ENCODE measurements around the gene MCOLN2. TPM values are rescaled to one million over a fixed set of nuclear protein-coding genes. Genes with fewer than 3 reads are reported as not detected.

MCOLN2 gene
- total RNA-seq, 1 donor from 2014 or later = 1.6 TPM

- Histone ChIP-seq H3K27ac (ENCODE audit: low read depth, low read length) (no peak overlapping the region), H3K36me3 (ENCODE audit: insufficient read depth, low read length) (no peaks in the 10 kb centered on the region), H3K9me3 (ENCODE audit: insufficient read depth, low read depth, low read length) (no peaks in the 10 kb centered on the region), H3K9ac (ENCODE audit: low read length) (no peak overlapping the region), H3K4me2 (ENCODE audit: low read length) (no peak overlapping the region), H2AFZ (ENCODE audit: low read depth, low read length) (no peak overlapping the region), H3K27me3 (ENCODE audit: insufficient read depth, low read length) (no peaks in the 10 kb centered on the region), H4K20me1 (ENCODE audit: insufficient read depth, low read length) (no peaks in the 10 kb centered on the region), H3K4me1 (ENCODE audit: insufficient read depth, low read length) (no peaks in the 10 kb centered on the region), H3K4me3 (ENCODE audit: insufficient read depth, low read depth, low read length) (no peak overlapping the region), H3K79me2 (ENCODE audit: insufficient read depth, low read length) (no peaks in the 10 kb centered on the region)
- Mint-ChIP-seq H3K9me3 (ENCODE audit: unreplicated experiment) (peaks cover 4% of the 10 kb centered on the region), H3K27me3 (ENCODE audit: low read depth, unreplicated experiment) (peaks cover 1% of the 10 kb centered on the region), H3K27ac (ENCODE audit: unreplicated experiment) (no peak overlapping the region), H3K4me1 (ENCODE audit: low read depth, unreplicated experiment) (no peaks in the 10 kb centered on the region), H3K4me3 (ENCODE audit: unreplicated experiment) (no peak overlapping the region), H3K36me3 (ENCODE audit: low read depth, unreplicated experiment) (no peaks in the 10 kb centered on the region)
- FAIRE-seq (no peak), DNase-seq (ENCODE audit: low read depth) (no peak)
- TF ChIP-seq EZH2 (IDR thresholded peaks at IDR 0.05; ENCODE audit: insufficient read depth, low read length) (no peak), CTCF (IDR thresholded peaks at IDR 0.05; ENCODE audit: insufficient read depth, low read depth, low read length) (no peak)
Measured at GRCh38 chr1:84973498-84974334, 23.2 kb downstream of the MCOLN2 start.

- peak overlapping the region; percentile 26 for H3K4me2 ChIP-seq (ENCODE audit: low read length)
- H4K20me1 ChIP-seq (ENCODE audit: insufficient read depth, low read length) = no peaks in the 10 kb centered on the region
- H3K9me3 Mint-ChIP-seq (ENCODE audit: unreplicated experiment) = no peaks in the 10 kb centered on the region
- H3K27me3 ChIP-seq (ENCODE audit: insufficient read depth, low read length) = no peaks in the 10 kb centered on the region
- TF ChIP-seq EZH2 (IDR thresholded peaks at IDR 0.05; ENCODE audit: insufficient read depth, low read length) = no peak
- no peak for TF ChIP-seq CTCF (IDR thresholded peaks at IDR 0.05; ENCODE audit: insufficient read depth, low read depth, low read length)
- no peaks in the 10 kb centered on the region for H3K79me2 ChIP-seq (ENCODE audit: insufficient read depth, low read length)
- H3K4me3 ChIP-seq (ENCODE audit: insufficient read depth, low read depth, low read length) = no peak overlapping the region
- no peak overlapping the region for H3K27ac ChIP-seq (ENCODE audit: low read depth, low read length)
- H3K4me1 Mint-ChIP-seq (ENCODE audit: low read depth, unreplicated experiment) = no peaks in the 10 kb centered on the region
- H3K9ac ChIP-seq (ENCODE audit: low read length) = no peak overlapping the region
- no peak overlapping the region for H2AFZ ChIP-seq (ENCODE audit: low read depth, low read length)
- H3K27me3 Mint-ChIP-seq (ENCODE audit: low read depth, unreplicated experiment) = peaks cover 4% of the 10 kb centered on the region
- H3K36me3 Mint-ChIP-seq (ENCODE audit: low read depth, unreplicated experiment) = no peaks in the 10 kb centered on the region
- H3K36me3 ChIP-seq (ENCODE audit: insufficient read depth, low read length) = no peaks in the 10 kb centered on the region
- H3K4me1 ChIP-seq (ENCODE audit: insufficient read depth, low read length) = no peaks in the 10 kb centered on the region
- DNase-seq (ENCODE audit: low read depth) (no peak), FAIRE-seq (no peak)
- H3K27ac Mint-ChIP-seq (ENCODE audit: unreplicated experiment) = no peak overlapping the region
- H3K4me3 Mint-ChIP-seq (ENCODE audit: unreplicated experiment) = no peak overlapping the region
- H3K9me3 ChIP-seq (ENCODE audit: insufficient read depth, low read depth, low read length) = no peaks in the 10 kb centered on the region
Measured at GRCh38 chr1:84972377-84972987, 24.4 kb downstream of the MCOLN2 start.

- no peak for FAIRE-seq
- no peaks in the 10 kb centered on the region for H3K4me1 ChIP-seq (ENCODE audit: insufficient read depth, low read length)
- Mint-ChIP-seq H3K27me3 (ENCODE audit: low read depth, unreplicated experiment) (peaks cover 4% of the 10 kb centered on the region), H3K36me3 (ENCODE audit: low read depth, unreplicated experiment) (no peaks in the 10 kb centered on the region), H3K4me1 (ENCODE audit: low read depth, unreplicated experiment) (no peaks in the 10 kb centered on the region), H3K27ac (ENCODE audit: unreplicated experiment) (no peak overlapping the region), H3K9me3 (ENCODE audit: unreplicated experiment) (no peaks in the 10 kb centered on the region), H3K4me3 (ENCODE audit: unreplicated experiment) (no peak overlapping the region)
- H4K20me1 ChIP-seq (ENCODE audit: insufficient read depth, low read length) = no peaks in the 10 kb centered on the region
- H3K27me3 ChIP-seq (ENCODE audit: insufficient read depth, low read length) = no peaks in the 10 kb centered on the region
- H3K9ac ChIP-seq (ENCODE audit: low read length) = no peak overlapping the region
- no peak overlapping the region for H3K4me2 ChIP-seq (ENCODE audit: low read length)
- H2AFZ ChIP-seq (ENCODE audit: low read depth, low read length) = no peak overlapping the region
- no peak for DNase-seq (ENCODE audit: low read depth)
- TF ChIP-seq EZH2 (IDR thresholded peaks at IDR 0.05; ENCODE audit: insufficient read depth, low read length) = no peak
- no peak for TF ChIP-seq CTCF (IDR thresholded peaks at IDR 0.05; ENCODE audit: insufficient read depth, low read depth, low read length)
- H3K9me3 ChIP-seq (ENCODE audit: insufficient read depth, low read depth, low read length) = no peaks in the 10 kb centered on the region
- no peaks in the 10 kb centered on the region for H3K36me3 ChIP-seq (ENCODE audit: insufficient read depth, low read length)
- H3K27ac ChIP-seq (ENCODE audit: low read depth, low read length) = no peak overlapping the region
- no peak overlapping the region for H3K4me3 ChIP-seq (ENCODE audit: insufficient read depth, low read depth, low read length)
- H3K79me2 ChIP-seq (ENCODE audit: insufficient read depth, low read length) = no peaks in the 10 kb centered on the region
Measured at GRCh38 chr1:84971957-84972356, 25.0 kb downstream of the MCOLN2 start.

Measured in astrocyte (in vitro differentiated cells and primary cell).